Naive thymus-derived CD4-positive, alpha-beta T cell (primary cell): ENCODE measurements around the gene HNRNPUL1. TPM values are rescaled to one million over a fixed set of nuclear protein-coding genes. Genes with fewer than 3 reads are reported as not detected.

Source experiments
- ATAC-seq: fragments of 150-1000 bp; cut with Tn5 transposase; 2 replicates; pipeline ENCODE4 v1.10.0; 2021; ENCODE audit warnings: mild to moderate bottlenecking, moderate library complexity
- CTCF ChIA-PET: fragments of 350-600 bp; sonication (Branson Sonifier 250); formaldehyde crosslinking; loops from one replicate; lab custom pipeline; 2021; ENCODE audit warnings: antibody characterized with exemption; lab: Charles Lee
- POLR2A ChIA-PET: fragments of 350-600 bp; sonication (Branson Sonifier 250); formaldehyde crosslinking; loops from one replicate; lab custom pipeline; 2021; ENCODE audit warnings: antibody characterized with exemption, inconsistent platforms; lab: Charles Lee
- DNase-seq, 9 donors: peaks; one replicate each; pipeline versions ENCODE4 v3.0.0 to v3.0.0-alpha.2; 2020 to 2022; ENCODE audit warnings: mixed read lengths in 1 of 9
- H3K27ac ChIP-seq: one replicate; pipeline ENCODE4 v1.7.0; 2013; ENCODE audit warnings: mild to moderate bottlenecking, low read depth, low read length, moderate library complexity
- H3K27me3 ChIP-seq, 2 donors: one replicate each; pipeline ENCODE4 v1.7.0; 2013; ENCODE audit warnings: low read length in 2 of 2, mild to moderate bottlenecking in 2 of 2, moderate library complexity in 2 of 2; ENCODE audit not compliant: control insufficient read depth in 2 of 2, insufficient read depth in 2 of 2
- H3K36me3 ChIP-seq, 3 experiments: 1 replicate in 2 of 3; 2 replicates in 1 of 3; pipeline ENCODE4 v1.7.0; 2013; ENCODE audit warnings: low read length in 3 of 3, mild to moderate bottlenecking in 3 of 3, moderate library complexity in 1 of 3; ENCODE audit not compliant: insufficient read depth in 3 of 3, control insufficient read depth in 2 of 3
- H3K4me1 ChIP-seq, 2 donors: one replicate each; pipeline ENCODE4 v1.7.0; 2013; ENCODE audit warnings: low read length in 2 of 2, mild to moderate bottlenecking in 2 of 2, moderate library complexity in 1 of 2; ENCODE audit not compliant: control insufficient read depth in 2 of 2, insufficient read depth in 2 of 2
- H3K4me3 ChIP-seq: 2 replicates; pipeline ENCODE4 v1.7.0; 2013; ENCODE audit warnings: mild to moderate bottlenecking, low read length
- H3K9me3 ChIP-seq, 3 experiments: 1 replicate in 2 of 3; 2 replicates in 1 of 3; pipeline ENCODE4 v1.7.0; 2013; ENCODE audit warnings: low read length in 3 of 3; ENCODE audit not compliant: control insufficient read depth in 2 of 3
- H3K27ac Mint-ChIP-seq, 9 donors: one replicate each; pipeline ENCODE4 v1.8.0; 2020 to 2022; ENCODE audit warnings: mixed read lengths in 9 of 9, mild to moderate bottlenecking in 8 of 9, moderate library complexity in 5 of 9, inconsistent platforms in 2 of 9
- H3K27me3 Mint-ChIP-seq, 5 donors: one replicate each; pipeline ENCODE4 v1.8.0; 2021 to 2022; ENCODE audit warnings: mixed read lengths in 5 of 5, mild to moderate bottlenecking in 1 of 5
- H3K36me3 Mint-ChIP-seq, 5 donors: one replicate each; pipeline ENCODE4 v1.8.0; 2020 to 2022; ENCODE audit warnings: mixed read lengths in 5 of 5, mild to moderate bottlenecking in 3 of 5, inconsistent platforms in 1 of 5
- H3K4me1 Mint-ChIP-seq, 7 donors: one replicate each; pipeline ENCODE4 v1.8.0; 2020 to 2022; ENCODE audit warnings: mixed read lengths in 7 of 7, mild to moderate bottlenecking in 3 of 7, inconsistent platforms in 1 of 7
- H3K4me3 Mint-ChIP-seq, 10 donors: one replicate each; pipeline ENCODE4 v1.8.0; 2020 to 2022; ENCODE audit warnings: mild to moderate bottlenecking in 10 of 10, mixed read lengths in 10 of 10, moderate library complexity in 6 of 10, inconsistent platforms in 2 of 10
- H3K9me3 Mint-ChIP-seq, 11 donors: one replicate each; pipeline ENCODE4 v1.8.0; 2020 to 2022; ENCODE audit warnings: mixed read lengths in 11 of 11, mild to moderate bottlenecking in 4 of 11, inconsistent platforms in 1 of 11, moderate library complexity in 1 of 11
- intact Hi-C, 2 donors: fragments of 100-400 bp; cut with micrococcal nuclease; formaldehyde crosslinking; loops; one replicate each; pipeline ENCODE4 v1.15.1; 2023
- polyA plus RNA-seq, 2 donors: library from polyadenylated mRNA; unstranded; fragments of 300-500 nt; fragmentation: Illumina TruSeq; gene quantifications; one replicate each; pipeline ENCODE4 v1.2.3, GENCODE V29; 2021
- total RNA-seq, 6 experiments: library from RNA in 5 of 6; stranded (reverse) in 5 of 6; gene quantifications; 1 replicate in 5 of 6; 2 replicates in 1 of 6; pipeline ENCODE4 v1.2.3 and lab custom pipeline; 2021 to 2026

HNRNPUL1 gene
- total and polyA plus RNA-seq, 7 experiments from 2014 or later, result 51.4 to 319 (median 270) TPM

- H3K4me1 ChIP-seq, result peaks cover 89 to 90% of the 10 kb centered on the region in 2 donors
- H3K27me3 ChIP-seq, result no peaks in the 10 kb centered on the region
- Mint-ChIP-seq H3K9me3 (peaks cover 0 to 13% (median 0%) of the 10 kb centered on the region in 11 donors), H3K36me3 (peaks cover 4 to 57% (median 23%) of the 10 kb centered on the region in 5 donors), H3K27ac (peak overlapping the region; percentile 94 to 99 (median 98)), H3K27me3 (peaks cover 0 to 3% (median 0%) of the 10 kb centered on the region in 5 donors), H3K4me1 (peaks cover 64 to 97% (median 81%) of the 10 kb centered on the region in 7 donors), H3K4me3 (peak overlapping the region; percentile 85 to 100 (median 96))
- ATAC-seq (no peak), DNase-seq (no peak)
- ChIA-PET POLR2A (interaction anchor here (0.8 to 15.1 kb wide), 10 partner anchors 11 to 101 kb away, joined by 3 to 339 read pairs (median 6); partner anchors contain the start of genes HNRNPUL1 and TGFB1), CTCF (interaction anchor here (1.1 to 7.2 kb wide), 4 partner anchors 8 to 102 kb away, joined by 6 to 78 read pairs (median 10); partner anchors contain the start of gene HNRNPUL1)
- H3K9me3 ChIP-seq, result no peaks in the 10 kb centered on the region
- H3K4me3 ChIP-seq, result peak overlapping the region; percentile 46
- peak overlapping the region; percentile 87 for H3K27ac ChIP-seq
- intact Hi-C loops, result loop anchor here (5.0 kb wide), 5 partner anchors 179 to 589 kb away; partner anchors contain the start of genes COQ8B (in 1 of the 2) and ITPKC (in 1 of the 2)
- H3K36me3 ChIP-seq, result peaks cover 14 to 51% (median 14%) of the 10 kb centered on the region in 3 experiments
These were observed 42.0 kb downstream of the HNRNPUL1 start for GRCh38 chr19:41305927-41306793.

GRCh38 chr19:41307090-41307875, 43.1 kb downstream of the HNRNPUL1 start:
- Histone ChIP-seq H3K4me1 (peaks cover 80 to 83% of the 10 kb centered on the region in 2 donors), H3K36me3 (peaks cover 14 to 43% (median 14%) of the 10 kb centered on the region in 3 experiments), H3K4me3 (peak overlapping the region; percentile 46), H3K27ac (peak overlapping the region; percentile 87), H3K27me3 (no peaks in the 10 kb centered on the region), H3K9me3 (no peaks in the 10 kb centered on the region)
- intact Hi-C loops, result loop anchor here (1.0 to 5.0 kb wide), 7 partner anchors 8 to 590 kb away; partner anchors contain the start of genes COQ8B (in 1 of the 2) and ITPKC (in 1 of the 2)
- peak; percentile 24 for ATAC-seq
- ChIA-PET POLR2A (interaction anchor here (0.6 to 15.1 kb wide), 14 partner anchors 9 to 1210 kb away, joined by 3 to 339 read pairs (median 4); partner anchors contain the start of genes B9D2, HNRNPUL1 and TGFB1), CTCF (interaction anchor here (0.9 to 7.2 kb wide), 11 partner anchors 9 to 180 kb away, joined by 3 to 78 read pairs (median 6); partner anchors contain the start of genes B9D2 and HNRNPUL1)
- H3K9me3 Mint-ChIP-seq, result peaks cover 0 to 13% (median 0%) of the 10 kb centered on the region in 11 donors
- DNase-seq, result peak in 6 of 9 donors; percentile 51 to 75 (median 69)
- peak overlapping the region; percentile 94 to 99 (median 98) for H3K27ac Mint-ChIP-seq
- H3K27me3 Mint-ChIP-seq, result peaks cover 0 to 3% (median 0%) of the 10 kb centered on the region in 5 donors
- peaks cover 58 to 97% (median 82%) of the 10 kb centered on the region in 7 donors for H3K4me1 Mint-ChIP-seq
- H3K36me3 Mint-ChIP-seq, result peaks cover 4 to 55% (median 17%) of the 10 kb centered on the region in 5 donors
- peak overlapping the region; percentile 85 to 100 (median 96) for H3K4me3 Mint-ChIP-seq

DNA sequence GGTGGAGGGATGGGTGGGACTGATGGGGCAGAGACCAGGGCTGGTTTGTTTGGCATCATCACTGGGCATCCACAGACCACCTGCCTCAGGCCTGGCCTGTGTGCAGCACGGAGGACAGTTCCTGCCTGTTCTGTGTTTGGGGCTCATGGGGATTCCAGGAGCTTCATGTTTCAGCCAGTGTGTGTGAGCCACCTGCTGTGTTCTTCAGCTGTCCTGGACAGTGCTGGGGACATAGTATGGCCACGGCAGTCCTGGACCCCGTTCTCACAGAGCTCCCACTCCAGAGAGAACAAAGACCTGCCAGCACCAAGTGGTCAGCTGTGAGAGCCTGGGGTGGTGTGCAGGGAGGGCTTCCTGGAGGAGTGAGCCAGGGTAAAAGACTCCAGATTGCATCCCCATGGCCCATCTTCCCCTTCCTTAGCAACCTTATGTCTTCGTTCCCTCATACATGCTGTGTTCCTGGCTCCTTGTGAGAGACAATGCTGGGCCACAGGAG, 43.8 kb downstream of the HNRNPUL1 start:
- no peak for ATAC-seq
- CTCF ChIA-PET, result interaction anchor here (0.9 to 7.2 kb wide), 15 partner anchors 10 to 181 kb away, joined by 3 to 78 read pairs (median 5); partner anchors contain the start of genes B9D2 and HNRNPUL1
- Mint-ChIP-seq H3K4me1 (peaks cover 52 to 97% (median 78%) of the 10 kb centered on the region in 7 donors), H3K27ac (peak overlapping the region; percentile 94 to 99 (median 98)), H3K9me3 (peaks cover 0 to 13% (median 0%) of the 10 kb centered on the region in 11 donors), H3K4me3 (peak overlapping the region; percentile 93 to 100 (median 96)), H3K36me3 (peaks cover 4 to 49% (median 14%) of the 10 kb centered on the region in 5 donors), H3K27me3 (peaks cover 0 to 3% (median 0%) of the 10 kb centered on the region in 5 donors)
- Histone ChIP-seq H3K4me1 (peaks cover 73 to 77% of the 10 kb centered on the region in 2 donors), H3K9me3 (no peaks in the 10 kb centered on the region), H3K27ac (peak overlapping the region; percentile 87), H3K4me3 (peak overlapping the region; percentile 46), H3K27me3 (no peaks in the 10 kb centered on the region), H3K36me3 (peaks cover 14 to 43% (median 14%) of the 10 kb centered on the region in 3 experiments)
- POLR2A ChIA-PET, result interaction anchor here (0.6 to 15.1 kb wide), 15 partner anchors 8 to 337 kb away, joined by 3 to 339 read pairs (median 4); partner anchors contain the start of genes B9D2, HNRNPUL1 and TGFB1
- intact Hi-C loops, result loop anchor here (1.0 to 5.0 kb wide), 19 partner anchors 9 to 645 kb away; partner anchors contain the start of genes COQ8B (in 1 of the 2) and ITPKC (in 1 of the 2)
- DNase-seq, result no peak

GRCh38 chr19:41308450-41309179, 44.4 kb downstream of the HNRNPUL1 start:
- H3K27ac ChIP-seq, result peak overlapping the region; percentile 87
- ATAC-seq (peak; percentile 84), DNase-seq (peak; percentile 85 to 95 (median 90))
- intact Hi-C loops, result loop anchor here (1.0 to 5.0 kb wide), 17 partner anchors 18 to 645 kb away; partner anchors contain the start of genes COQ8B (in 1 of the 2) and ITPKC (in 1 of the 2)
- peaks cover 67 to 75% of the 10 kb centered on the region in 2 donors for H3K4me1 ChIP-seq
- H3K27me3 ChIP-seq, result no peaks in the 10 kb centered on the region
- Mint-ChIP-seq H3K9me3 (peaks cover 0 to 13% (median 0%) of the 10 kb centered on the region in 11 donors), H3K4me3 (peak overlapping the region; percentile 93 to 100 (median 96)), H3K27ac (peak overlapping the region; percentile 94 to 99 (median 98)), H3K4me1 (peaks cover 54 to 97% (median 82%) of the 10 kb centered on the region in 7 donors), H3K27me3 (peaks cover 0 to 3% (median 0%) of the 10 kb centered on the region in 5 donors), H3K36me3 (peaks cover 9 to 49% (median 19%) of the 10 kb centered on the region in 5 donors)
- CTCF ChIA-PET, result interaction anchor here (0.6 to 7.2 kb wide), 19 partner anchors 11 to 704 kb away, joined by 3 to 78 read pairs (median 4); partner anchors contain the start of genes B9D2 and HNRNPUL1
- H3K36me3 ChIP-seq, result peaks cover 12 to 44% (median 17%) of the 10 kb centered on the region in 3 experiments
- H3K9me3 ChIP-seq, result no peaks in the 10 kb centered on the region
- POLR2A ChIA-PET, result interaction anchor here (0.6 to 15.1 kb wide), 23 partner anchors 9 to 338 kb away, joined by 3 to 339 read pairs (median 4); partner anchors contain the start of genes B9D2, HNRNPUL1 and TGFB1
- peak overlapping the region; percentile 72 for H3K4me3 ChIP-seq
